HepG2 (cell line): ENCODE data around the gene PPP1R9B. TPM values are rescaled to one million over a fixed set of nuclear protein-coding genes. Genes with fewer than 3 reads are reported as not detected.
A peak's percentile ranks its signal among the peaks of the same experiment; 100 is the strongest.

Source experiments
- AKAP8 ChIP-seq: sonication (generic); formaldehyde crosslinking; IDR thresholded peaks from 2 replicates; pipeline ENCODE4 v1.5.1; 2020; ENCODE audit warnings: mild to moderate bottlenecking, missing genetic modification reagents
- ATF5 ChIP-seq: sonication (generic); formaldehyde crosslinking; IDR thresholded peaks from 2 replicates; pipeline ENCODE4 v1.4.0; 2020; ENCODE audit warnings: mild to moderate bottlenecking, low read depth, missing genetic modification reagents
- EEA1 ChIP-seq: sonication (generic); formaldehyde crosslinking; IDR thresholded peaks from 2 replicates; pipeline ENCODE4 v1.5.1; 2020; ENCODE audit warnings: mild to moderate bottlenecking, missing genetic modification reagents, borderline replicate concordance
- FIP1L1 ChIP-seq: fragments of 200-400 bp; formaldehyde crosslinking; IDR thresholded peaks from 2 replicates; pipeline ENCODE4 v1.6.1; 2018; ENCODE audit warnings: low read depth, mild to moderate bottlenecking, low read length, moderate library complexity, borderline replicate concordance; ENCODE audit not compliant: insufficient read depth
- NFATC3 ChIP-seq: sonication (generic); formaldehyde crosslinking; IDR thresholded peaks from 2 replicates; pipeline ENCODE4 v1.5.1; 2020; ENCODE audit warnings: mild to moderate bottlenecking, missing genetic modification reagents
- POLR2AphosphoS2 ChIP-seq: IDR thresholded peaks from 2 replicates; pipeline ENCODE4 v1.6.1; 2011; ENCODE audit warnings: low read depth, low read length, improper control_type of control experiment
- SMARCC2 ChIP-seq: fragments of 450-650 bp; IDR thresholded peaks from 2 replicates; pipeline ENCODE4 v1.6.1; 2017; ENCODE audit warnings: antibody characterized with exemption, mild to moderate bottlenecking
- SP140L ChIP-seq: sonication (generic); formaldehyde crosslinking; IDR thresholded peaks from 2 replicates; pipeline ENCODE4 v1.4.0; 2020; ENCODE audit warnings: missing genetic modification reagents, borderline replicate concordance
- THYN1 ChIP-seq: sonication (generic); formaldehyde crosslinking; IDR thresholded peaks from 2 replicates; pipeline ENCODE4 v1.8.1; 2023; ENCODE audit warnings: low read depth, mild to moderate bottlenecking, moderate library complexity, missing genetic modification reagents, borderline replicate concordance
- U2AF2 ChIP-seq: fragments of 200-400 bp; formaldehyde crosslinking; IDR thresholded peaks from 2 replicates; pipeline ENCODE4 v1.6.1; 2017; ENCODE audit warnings: low read depth, mild to moderate bottlenecking, low read length
- ZBTB2 ChIP-seq: sonication (generic); formaldehyde crosslinking; IDR thresholded peaks from 2 replicates; pipeline ENCODE4 v1.8.0; 2022; ENCODE audit warnings: low read depth, missing genetic modification reagents
- ZFX ChIP-seq: sonication (generic); formaldehyde crosslinking; IDR thresholded peaks from 2 replicates; pipeline ENCODE4 v1.4.0; 2020; ENCODE audit warnings: mild to moderate bottlenecking, low read depth, missing genetic modification reagents, moderate library complexity
- ZNF597 ChIP-seq: sonication (generic); formaldehyde crosslinking; IDR thresholded peaks from 2 replicates; pipeline ENCODE4 v1.5.0; 2020; ENCODE audit warnings: missing genetic modification reagents
- ZNF781 ChIP-seq: sonication (generic); formaldehyde crosslinking; IDR thresholded peaks from 2 replicates; pipeline ENCODE4 v1.5.1; 2020; ENCODE audit warnings: borderline replicate concordance, mild to moderate bottlenecking, missing genetic modification reagents; ENCODE audit errors: not compliant biosample characterization
- ZSCAN12 ChIP-seq: sonication (generic); formaldehyde crosslinking; IDR thresholded peaks from 2 replicates; pipeline ENCODE4 v1.9.0; 2021; ENCODE audit warnings: mild to moderate bottlenecking, missing genetic modification reagents
- ZSCAN5A ChIP-seq: sonication (generic); formaldehyde crosslinking; IDR thresholded peaks from 2 replicates; pipeline ENCODE4 v1.8.0; 2022; ENCODE audit warnings: mild to moderate bottlenecking, missing genetic modification reagents, borderline replicate concordance
- polyA plus RNA-seq, 8 experiments: library from polyadenylated mRNA; depleted of rRNA in 3 of 8; stranded (reverse) in 7 of 8; unstranded in 1 of 8; fragments of >200 nt; fragmentation: Illumina TruSeq in 4 of 8; extraction: Trizol in 4 of 8; gene quantifications; 2 replicates each; pipeline versions ENCODE4 v1.2.1 to v1.2.3, GENCODE V29; 2011 to 2016; ENCODE audit warnings: low read depth in 4 of 8, missing spikeins in 1 of 8, mixed read lengths in 1 of 8; ENCODE audit not compliant: insufficient read depth in 1 of 8
- total RNA-seq, 5 experiments: library from RNA; depleted of rRNA; stranded (reverse); fragments of >200 nt; fragmentation: Illumina TruSeq; extraction: Trizol; gene quantifications; 2 replicates each; pipeline ENCODE4 v1.2.3, GENCODE V29; 2016; ENCODE audit warnings: low read depth in 1 of 5
- TF ChIP-seq, protein P1 (sequence below): IDR thresholded peaks from 2 replicates; pipeline ENCODE4 v1.6.1; 2012; ENCODE audit warnings: low read depth, low read length, improper control_type of control experiment
- TF ChIP-seq, protein P2 (sequence below): sonication (generic); IDR thresholded peaks from 2 replicates; pipeline ENCODE4 v1.6.1; 2016; ENCODE audit warnings: low read depth, borderline replicate concordance

The PPP1R9B gene
- total and polyA plus RNA-seq, 2 of the 13 experiments (the other 11 are each of a cell fraction or from before 2014, with no cell fraction given): 9.4 to 15.8 TPM

GRCh38 chr17:50094753-50095619 lies 55.5 kb downstream of the PPP1R9B start, which contains the start of gene PDK2 (continued):
- TF ChIP-seq FIP1L1 (no peak), POLR2AphosphoS2 (no peak), AKAP8 (CRISPR knock-in tag) (peak; percentile 78), NFATC3 (CRISPR knock-in tag) (no peak), ZNF781 (CRISPR knock-in tag) (peak; percentile 59), ZBTB2 (peak; percentile 56; the same call in 1 of the 2 replicates), ZFX (peak; percentile 87), SMARCC2 (no peak), ZSCAN5A (peak; percentile 60; the same call in 1 of the 2 replicates), U2AF2 (0 out of 2 replicates have a peak, but pooled peaks have one; percentile 81), SP140L (CRISPR knock-in tag) (no peak; the same call in 1 of the 2 replicates), ZNF597 (CRISPR knock-in tag) (no peak), THYN1 (CRISPR knock-in tag) (no peak), EEA1 (CRISPR knock-in tag) (peak; percentile 91), ZSCAN12 (CRISPR knock-in tag) (0 out of 2 replicates have a peak, but pooled peaks have one; percentile 60), ATF5 (CRISPR knock-in tag) (no peak; the same call in 1 of the 2 replicates)
- TF ChIP-seq, protein P1, sequence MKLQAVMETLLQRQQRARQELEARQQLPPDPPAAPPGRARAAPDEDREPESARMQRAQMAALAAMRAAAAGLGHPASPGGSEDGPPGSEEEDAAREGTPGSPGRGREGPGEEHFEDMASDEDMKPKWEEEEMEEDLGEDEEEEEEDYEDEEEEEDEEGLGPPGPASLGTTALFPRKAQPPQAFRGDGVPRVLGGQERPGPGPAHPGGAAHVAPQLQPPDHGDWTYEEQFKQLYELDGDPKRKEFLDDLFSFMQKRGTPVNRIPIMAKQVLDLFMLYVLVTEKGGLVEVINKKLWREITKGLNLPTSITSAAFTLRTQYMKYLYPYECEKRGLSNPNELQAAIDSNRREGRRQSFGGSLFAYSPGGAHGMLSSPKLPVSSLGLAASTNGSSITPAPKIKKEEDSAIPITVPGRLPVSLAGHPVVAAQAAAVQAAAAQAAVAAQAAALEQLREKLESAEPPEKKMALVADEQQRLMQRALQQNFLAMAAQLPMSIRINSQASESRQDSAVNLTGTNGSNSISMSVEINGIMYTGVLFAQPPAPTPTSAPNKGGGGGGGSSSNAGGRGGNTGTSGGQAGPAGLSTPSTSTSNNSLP: no peak
- TF ChIP-seq, protein P2, sequence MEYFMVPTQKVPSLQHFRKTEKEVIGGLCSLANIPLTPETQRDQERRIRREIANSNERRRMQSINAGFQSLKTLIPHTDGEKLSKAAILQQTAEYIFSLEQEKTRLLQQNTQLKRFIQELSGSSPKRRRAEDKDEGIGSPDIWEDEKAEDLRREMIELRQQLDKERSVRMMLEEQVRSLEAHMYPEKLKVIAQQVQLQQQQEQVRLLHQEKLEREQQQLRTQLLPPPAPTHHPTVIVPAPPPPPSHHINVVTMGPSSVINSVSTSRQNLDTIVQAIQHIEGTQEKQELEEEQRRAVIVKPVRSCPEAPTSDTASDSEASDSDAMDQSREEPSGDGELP: no peak; the same call in 1 of the 2 replicates
